Activated CD8-positive, alpha-beta T cell treated with anti-CD3 and anti-CD28 coated beads for 36 hours (primary cell): ENCODE results near the gene LRCH3. TPM values are rescaled to one million over a fixed set of nuclear protein-coding genes. Genes with fewer than 3 reads are reported as not detected.
A peak's percentile ranks its signal among the peaks of the same experiment; 100 is the strongest.

Experiments used
- ATAC-seq: fragments of 200-7000 bp; cut with Tn5 transposase; one replicate; pipeline ENCODE4 v1.10.0; 2021; ENCODE audit warnings: mild to moderate bottlenecking, moderate library complexity
- CTCF ChIA-PET: fragments of 350-600 bp; sonication (Branson Sonifier 250); formaldehyde crosslinking; loops from one replicate; lab custom pipeline; 2021; ENCODE audit warnings: antibody characterized with exemption; lab: Charles Lee
- POLR2A ChIA-PET: fragments of 350-600 bp; sonication (Branson Sonifier 250); formaldehyde crosslinking; loops from one replicate; lab custom pipeline; 2021; ENCODE audit warnings: antibody characterized with exemption; lab: Charles Lee
- DNase-seq: peaks from one replicate; pipeline ENCODE4 v3.0.0-alpha.2; 2020
- H3K27ac Mint-ChIP-seq: one replicate; pipeline ENCODE4 v1.8.0; 2021; ENCODE audit warnings: mild to moderate bottlenecking, mixed read lengths
- H3K27me3 Mint-ChIP-seq: one replicate; pipeline ENCODE4 v1.8.0; 2021; ENCODE audit warnings: mixed read lengths
- H3K36me3 Mint-ChIP-seq: one replicate; pipeline ENCODE4 v1.8.0; 2021; ENCODE audit warnings: low read depth, mixed read lengths
- H3K4me1 Mint-ChIP-seq: one replicate; pipeline ENCODE4 v1.8.0; 2021; ENCODE audit warnings: low read depth, mixed read lengths
- H3K4me3 Mint-ChIP-seq: one replicate; pipeline ENCODE4 v1.8.0; 2021; ENCODE audit warnings: mild to moderate bottlenecking, moderate library complexity, mixed read lengths
- H3K9me3 Mint-ChIP-seq: one replicate; pipeline ENCODE4 v1.8.0; 2021; ENCODE audit warnings: mixed read lengths
- CTCF ChIP-seq: fragments of 200-600 bp; IDR thresholded peaks from one replicate; pipeline ENCODE4 v1.8.0; 2022; ENCODE audit warnings: antibody characterized with exemption, mild to moderate bottlenecking
- intact Hi-C: fragments of 100-400 bp; cut with micrococcal nuclease; formaldehyde crosslinking; loops from one replicate; pipeline ENCODE4 v1.10.0; 2022
- total RNA-seq, 2 experiments: library from RNA; stranded (reverse); gene quantifications; one replicate each; pipeline ENCODE4 v1.2.3, GENCODE V29; 2021

The LRCH3 gene
- total RNA-seq, 2 experiments from 2014 or later = 43.8 to 53.5 TPM

DNA sequence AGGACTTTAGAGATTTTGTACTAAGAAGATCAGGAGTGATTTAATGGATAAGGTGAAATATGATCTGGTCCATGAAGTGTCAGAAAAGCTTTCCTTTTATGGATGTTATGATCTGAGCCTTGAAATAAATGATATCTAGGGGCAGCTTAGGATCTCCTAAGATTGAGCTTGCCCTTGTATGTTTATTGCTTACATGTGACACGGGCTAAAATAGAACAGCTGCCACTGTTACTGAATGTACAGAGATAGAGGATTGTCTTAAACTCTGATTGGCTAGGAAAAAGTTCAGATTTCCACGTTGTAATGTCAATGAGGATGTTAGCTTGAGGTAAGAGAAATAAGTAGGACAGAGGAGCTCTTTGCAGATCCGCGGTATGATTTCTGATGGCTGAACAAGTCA is 32.5 kb upstream of the LRCH3 start:
- intact Hi-C loops = no loop called here
- CTCF ChIA-PET = no interaction called here
- H3K4me1 Mint-ChIP-seq = peaks cover 16% of the 10 kb centered on the region
- H3K27me3 Mint-ChIP-seq = no peaks in the 10 kb centered on the region
- TF ChIP-seq CTCF = no peak
- POLR2A ChIA-PET = no interaction called here
- no peak overlapping the region for H3K4me3 Mint-ChIP-seq
- no peak for ATAC-seq
- H3K36me3 Mint-ChIP-seq = peaks cover 1% of the 10 kb centered on the region
- no peak overlapping the region for H3K27ac Mint-ChIP-seq
- no peak for DNase-seq
- no peaks in the 10 kb centered on the region for H3K9me3 Mint-ChIP-seq

GRCh38 chr3:197761784-197762183 is 29.3 kb upstream of the LRCH3 start:
- H3K4me3 Mint-ChIP-seq = no peak overlapping the region
- no peaks in the 10 kb centered on the region for H3K27me3 Mint-ChIP-seq
- peaks cover 6% of the 10 kb centered on the region for H3K36me3 Mint-ChIP-seq
- intact Hi-C loops = no loop called here
- no peak for DNase-seq
- no peak overlapping the region for H3K27ac Mint-ChIP-seq
- ChIA-PET POLR2A (interaction anchor here (0.6 kb wide), 1 partner anchor 20 kb away, joined by 3 read pairs; no protein-coding TSS in a partner anchor), CTCF (interaction anchor here (1.0 kb wide), 1 partner anchor 144 kb away, joined by 3 read pairs; no protein-coding TSS in a partner anchor)
- ATAC-seq = no peak
- H3K4me1 Mint-ChIP-seq = no peaks in the 10 kb centered on the region
- no peak for TF ChIP-seq CTCF
- no peaks in the 10 kb centered on the region for H3K9me3 Mint-ChIP-seq

GRCh38 chr3:197775317-197775716 is 15.7 kb upstream of the LRCH3 start:
- CTCF ChIA-PET = interaction anchor here (1.6 kb wide), 1 partner anchor 22 kb away, joined by 3 read pairs; no protein-coding TSS in a partner anchor
- Mint-ChIP-seq H3K4me3 (no peak overlapping the region), H3K36me3 (peaks cover 22% of the 10 kb centered on the region), H3K9me3 (no peaks in the 10 kb centered on the region), H3K4me1 (no peaks in the 10 kb centered on the region), H3K27me3 (no peaks in the 10 kb centered on the region), H3K27ac (peak overlapping the region; percentile 43)
- POLR2A ChIA-PET = interaction anchor here (1.1 kb wide), 1 partner anchor 16 kb away, joined by 4 read pairs; the partner anchor contains the start of gene LRCH3
- DNase-seq (no peak), ATAC-seq (no peak)
- intact Hi-C loops = no loop called here
- TF ChIP-seq CTCF = no peak

DNA sequence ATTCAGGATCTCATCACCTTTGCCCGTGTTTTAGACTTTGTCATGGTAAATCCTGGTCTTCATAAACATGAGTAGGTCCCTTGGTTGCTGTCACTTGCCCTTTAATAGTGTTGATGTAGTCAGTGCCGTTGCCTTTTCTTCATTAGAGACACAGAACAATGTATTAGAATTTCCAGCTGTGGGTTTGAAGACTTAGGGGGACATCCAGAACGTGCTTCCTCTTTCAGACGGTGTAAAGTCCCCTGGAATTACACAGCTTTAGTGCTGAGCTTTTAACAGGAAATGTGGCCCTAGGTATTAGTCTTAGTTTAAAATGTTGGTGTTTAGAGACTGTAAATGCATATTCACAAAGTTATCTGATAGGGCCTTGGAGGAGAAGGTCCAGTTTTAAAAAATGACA is 8.8 kb upstream of the LRCH3 start:
- no peak for ATAC-seq
- H3K4me3 Mint-ChIP-seq = no peak overlapping the region
- H3K36me3 Mint-ChIP-seq = peaks cover 21% of the 10 kb centered on the region
- no peaks in the 10 kb centered on the region for H3K27me3 Mint-ChIP-seq
- intact Hi-C loops = no loop called here
- ChIA-PET POLR2A (interaction anchor here (1.4 kb wide), 1 partner anchor 9 kb away, joined by 4 read pairs; no protein-coding TSS in a partner anchor), CTCF (no interaction called here)
- H3K9me3 Mint-ChIP-seq = no peaks in the 10 kb centered on the region
- peak overlapping the region; percentile 63 for H3K27ac Mint-ChIP-seq
- DNase-seq = no peak
- no peak for TF ChIP-seq CTCF
- H3K4me1 Mint-ChIP-seq = peaks cover 5% of the 10 kb centered on the region

DNA sequence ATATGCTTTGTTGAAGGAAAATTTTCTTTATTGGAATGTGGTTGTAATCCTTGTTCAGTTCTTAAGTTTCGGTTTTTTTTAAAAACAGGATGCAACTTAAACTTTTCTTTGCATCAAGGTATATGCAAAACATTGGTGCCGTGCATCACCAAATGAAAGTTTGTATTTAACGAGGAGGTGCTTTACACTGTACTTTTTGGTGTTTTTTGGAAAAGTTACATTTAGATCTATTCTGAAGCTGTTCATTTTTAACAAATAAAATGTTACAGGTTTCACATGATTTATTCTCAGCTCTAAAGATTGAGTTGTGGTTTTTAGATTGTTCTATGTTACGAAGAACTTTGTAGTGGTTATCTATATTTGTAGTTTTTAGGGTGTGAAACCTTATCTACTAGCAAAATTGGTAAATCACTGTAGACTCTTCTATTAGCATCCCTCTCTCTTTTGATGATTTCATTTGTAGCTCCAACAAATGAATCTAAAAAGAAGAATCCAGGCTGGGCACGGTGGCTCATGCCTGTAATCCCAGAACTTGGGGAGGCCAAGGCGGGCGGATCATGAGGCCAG is 7.0 kb upstream of the LRCH3 start:
- DNase-seq (no peak), ATAC-seq (no peak)
- H3K27me3 Mint-ChIP-seq = no peaks in the 10 kb centered on the region
- ChIA-PET CTCF (interaction anchor here (1.4 kb wide), 1 partner anchor 297 kb away, joined by 5 read pairs; no protein-coding TSS in a partner anchor), POLR2A (interaction anchor here (0.7 to 1.0 kb wide), 2 partner anchors 8 to 12 kb away, joined by 3 to 4 read pairs; partner anchors contain the start of gene LRCH3)
- intact Hi-C loops = no loop called here
- no peaks in the 10 kb centered on the region for H3K9me3 Mint-ChIP-seq
- H3K36me3 Mint-ChIP-seq = peaks cover 16% of the 10 kb centered on the region
- peaks cover 10% of the 10 kb centered on the region for H3K4me1 Mint-ChIP-seq
- no peak overlapping the region for H3K27ac Mint-ChIP-seq
- TF ChIP-seq CTCF = no peak
- H3K4me3 Mint-ChIP-seq = no peak overlapping the region
